Measurements from ENCODE around the gene GPR146. TPM values are rescaled to one million over a fixed set of nuclear protein-coding genes. Genes with fewer than 3 reads are reported as not detected.
A peak's percentile ranks its signal among the peaks of the same experiment; 100 is the strongest.

Gene GPR146
- total and polyA plus RNA-seq, 2 experiments from 2014 or later, result 2.6 to 5.2 TPM

DNA sequence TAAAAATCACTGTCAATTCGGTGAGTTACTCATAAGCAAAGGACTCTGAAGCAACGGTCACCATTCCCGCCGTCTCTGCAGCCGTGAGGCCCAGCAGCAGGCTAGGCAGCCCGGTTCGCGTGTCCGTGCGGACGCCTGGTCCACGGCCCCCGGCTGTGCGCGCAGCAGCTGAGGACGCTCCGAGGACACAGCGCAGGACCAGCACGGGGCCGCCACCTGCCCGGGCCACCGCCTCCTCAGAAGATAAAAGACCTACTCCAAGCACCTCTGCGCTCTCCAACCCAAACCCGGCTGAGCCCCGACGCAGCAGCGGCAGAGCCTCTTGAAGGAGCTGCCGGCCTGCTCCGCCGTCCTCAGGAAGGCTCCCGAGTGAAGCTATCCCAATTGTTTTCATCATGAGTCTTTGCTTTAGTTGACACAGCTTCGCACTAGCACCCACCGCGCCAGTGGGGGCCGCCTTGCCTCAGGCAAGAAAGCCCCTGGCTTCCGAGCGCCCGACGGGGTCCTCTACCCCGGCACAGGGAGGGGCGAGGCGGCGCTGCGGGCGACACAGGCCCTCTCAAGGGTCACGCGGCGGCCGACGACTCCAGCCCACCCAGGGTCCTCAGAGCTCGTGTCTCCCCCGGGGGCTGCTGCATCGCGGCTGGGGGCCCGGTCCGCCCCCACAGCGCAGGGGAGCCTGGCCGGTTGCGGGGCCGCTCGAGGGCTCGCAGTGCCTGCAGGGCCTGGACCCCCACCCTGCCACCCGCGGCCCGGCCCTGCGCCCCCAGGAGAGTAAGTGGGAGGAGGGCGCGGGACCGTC is 16.9 kb upstream of the GPR146 start:
- WGBS (ENCODE audit: low lambda C conversion rate, missing lambda C conversion rate), result 27% methylated on average over 52 of the region's 69 CpGs
- peaks cover 18% of the 10 kb centered on the region for H3K4me1 ChIP-seq (ENCODE audit: insufficient read depth)
- H3K79me2 ChIP-seq, result peaks cover 53% of the 10 kb centered on the region
- no peaks in the 10 kb centered on the region for H3K36me3 ChIP-seq (replicated peaks; ENCODE audit: insufficient read depth, low read depth)
- peak overlapping the region; percentile 84 for H3K4me2 ChIP-seq
- TF ChIP-seq, protein P1, sequence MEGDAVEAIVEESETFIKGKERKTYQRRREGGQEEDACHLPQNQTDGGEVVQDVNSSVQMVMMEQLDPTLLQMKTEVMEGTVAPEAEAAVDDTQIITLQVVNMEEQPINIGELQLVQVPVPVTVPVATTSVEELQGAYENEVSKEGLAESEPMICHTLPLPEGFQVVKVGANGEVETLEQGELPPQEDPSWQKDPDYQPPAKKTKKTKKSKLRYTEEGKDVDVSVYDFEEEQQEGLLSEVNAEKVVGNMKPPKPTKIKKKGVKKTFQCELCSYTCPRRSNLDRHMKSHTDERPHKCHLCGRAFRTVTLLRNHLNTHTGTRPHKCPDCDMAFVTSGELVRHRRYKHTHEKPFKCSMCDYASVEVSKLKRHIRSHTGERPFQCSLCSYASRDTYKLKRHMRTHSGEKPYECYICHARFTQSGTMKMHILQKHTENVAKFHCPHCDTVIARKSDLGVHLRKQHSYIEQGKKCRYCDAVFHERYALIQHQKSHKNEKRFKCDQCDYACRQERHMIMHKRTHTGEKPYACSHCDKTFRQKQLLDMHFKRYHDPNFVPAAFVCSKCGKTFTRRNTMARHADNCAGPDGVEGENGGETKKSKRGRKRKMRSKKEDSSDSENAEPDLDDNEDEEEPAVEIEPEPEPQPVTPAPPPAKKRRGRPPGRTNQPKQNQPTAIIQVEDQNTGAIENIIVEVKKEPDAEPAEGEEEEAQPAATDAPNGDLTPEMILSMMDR (IDR thresholded peaks at IDR 0.05; ENCODE audit: poor library complexity), result no peak
- TF ChIP-seq EZH2phosphoT487 (IDR thresholded peaks at IDR 0.05; ENCODE audit: low read depth, severe bottlenecking, unreplicated experiment) (no peak), EZH2 (IDR thresholded peaks at IDR 0.05; ENCODE audit: borderline replicate concordance) (no peak)
- peak; percentile 46 for DNase-seq (ENCODE audit: low spot score)
- no peaks in the 10 kb centered on the region for H3K27me3 ChIP-seq
- H2AFZ ChIP-seq, result no peak overlapping the region
- H3K27ac ChIP-seq, result peak overlapping the region; percentile 68
- peak overlapping the region; percentile 77 for H3K4me3 ChIP-seq
- no peaks in the 10 kb centered on the region for H3K9me2 ChIP-seq (replicated peaks; ENCODE audit: insufficient read depth)
- no peaks in the 10 kb centered on the region for H3K9me3 ChIP-seq (ENCODE audit: low read depth)
- peaks cover 16% of the 10 kb centered on the region for H4K20me1 ChIP-seq (ENCODE audit: insufficient read depth, poor library complexity, severe bottlenecking)

DNA sequence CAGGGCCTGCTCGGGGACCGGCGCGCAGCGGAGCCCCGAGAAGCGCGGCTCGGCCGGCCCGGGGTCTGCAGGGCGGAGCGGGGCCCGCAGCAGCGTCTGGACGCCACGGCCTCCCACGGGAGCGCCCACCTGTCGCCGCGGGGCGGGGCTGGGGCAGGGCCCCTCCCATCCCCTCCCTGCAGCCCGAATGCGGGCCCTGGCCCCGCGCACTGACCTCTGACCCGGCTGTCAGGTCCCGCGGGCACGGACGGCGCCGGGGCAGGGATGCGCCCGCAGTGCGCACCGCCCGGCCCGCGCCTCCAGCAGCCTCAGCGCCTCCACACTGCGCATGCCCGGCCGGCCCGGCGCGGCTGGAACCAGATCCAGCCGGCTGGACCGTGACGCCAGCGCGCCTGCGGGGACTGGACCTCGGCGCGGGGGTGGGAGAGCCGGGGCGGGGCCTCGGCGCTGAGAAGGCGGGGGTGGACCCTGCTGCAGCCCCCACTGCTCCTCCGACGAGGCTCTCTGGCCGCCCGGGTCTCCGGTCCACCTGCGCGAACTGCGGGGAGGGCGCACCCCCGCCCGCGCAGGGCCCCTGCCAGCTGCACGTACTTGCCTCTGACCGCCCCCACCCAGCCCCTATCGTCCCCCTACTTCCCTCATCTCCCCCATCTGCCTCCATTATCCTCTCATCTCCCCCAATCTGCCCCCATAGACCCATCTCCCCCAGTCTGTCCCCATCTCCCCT is 16.1 kb upstream of the GPR146 start:
- H3K79me2 ChIP-seq, result peaks cover 46% of the 10 kb centered on the region
- peak overlapping the region; percentile 82 for H3K27ac ChIP-seq

DNA sequence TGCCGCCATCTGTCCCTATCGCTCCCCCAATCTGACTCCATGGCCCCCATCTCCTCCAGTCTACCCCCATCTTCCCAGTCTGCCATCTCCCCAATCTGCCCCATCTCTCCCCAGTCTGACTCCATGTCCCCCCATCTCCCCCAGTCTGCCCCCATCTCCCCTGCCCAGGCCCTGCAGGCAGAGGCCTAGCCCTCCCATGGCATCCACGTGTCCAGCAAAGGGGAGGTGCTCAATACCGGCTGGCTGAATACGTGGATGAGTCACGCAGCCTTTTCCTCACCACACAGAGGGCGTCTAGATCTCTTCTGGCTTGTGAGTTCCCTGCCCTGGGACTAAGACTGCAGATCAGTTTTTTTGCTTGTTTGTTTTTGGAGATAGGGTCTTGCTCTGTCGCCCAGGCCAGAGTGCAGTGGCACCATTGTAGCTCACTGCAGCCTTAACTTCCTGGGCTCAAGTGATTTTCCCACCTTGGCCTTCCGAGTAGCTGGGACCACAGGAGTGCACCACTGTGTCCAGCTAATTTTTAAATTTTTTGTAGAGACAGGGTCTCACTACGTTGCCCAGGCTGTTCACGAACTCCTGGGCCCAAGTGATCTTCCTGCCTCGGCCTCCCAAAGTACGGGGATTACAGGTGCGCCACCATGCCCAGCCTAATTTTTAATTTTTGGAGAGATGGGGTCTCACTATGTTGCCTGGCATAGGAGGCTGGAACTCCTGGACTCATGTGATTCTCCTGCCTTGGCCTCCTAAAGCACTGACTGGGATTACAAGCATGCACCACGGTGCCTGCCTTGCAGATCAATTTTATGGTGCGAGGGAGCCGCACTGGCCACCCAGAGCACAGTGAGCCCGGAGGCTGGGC is 15.3 kb upstream of the GPR146 start:
- Histone ChIP-seq H2AFZ (no peak overlapping the region), H3K79me2 (peaks cover 40% of the 10 kb centered on the region), H3K4me2 (peak overlapping the region; percentile 84), H3K4me1 (ENCODE audit: insufficient read depth) (peaks cover 18% of the 10 kb centered on the region), H4K20me1 (ENCODE audit: insufficient read depth, poor library complexity, severe bottlenecking) (peaks cover 16% of the 10 kb centered on the region), H3K4me3 (no peak overlapping the region), H3K27me3 (no peaks in the 10 kb centered on the region), H3K27ac (peak overlapping the region; percentile 82), H3K36me3 (replicated peaks; ENCODE audit: insufficient read depth, low read depth) (no peaks in the 10 kb centered on the region), H3K9me2 (replicated peaks; ENCODE audit: insufficient read depth) (no peaks in the 10 kb centered on the region), H3K9me3 (ENCODE audit: low read depth) (no peaks in the 10 kb centered on the region)
- TF ChIP-seq, protein P1 (IDR thresholded peaks at IDR 0.05; ENCODE audit: poor library complexity), result no peak
- TF ChIP-seq EZH2phosphoT487 (IDR thresholded peaks at IDR 0.05; ENCODE audit: low read depth, severe bottlenecking, unreplicated experiment) (no peak), EZH2 (IDR thresholded peaks at IDR 0.05; ENCODE audit: borderline replicate concordance) (no peak)
- 57% methylated on average over 16 of the region's 18 CpGs for WGBS (ENCODE audit: low lambda C conversion rate, missing lambda C conversion rate)
- DNase-seq (ENCODE audit: low spot score), result peak; percentile 96

More for the DNA sequence above, 16.1 kb upstream of the GPR146 start:
- H3K4me2 ChIP-seq, result peak overlapping the region; percentile 84
- H3K4me1 ChIP-seq (ENCODE audit: insufficient read depth), result peaks cover 18% of the 10 kb centered on the region
- TF ChIP-seq EZH2 (IDR thresholded peaks at IDR 0.05; ENCODE audit: borderline replicate concordance), result no peak
- TF ChIP-seq EZH2phosphoT487 (IDR thresholded peaks at IDR 0.05; ENCODE audit: low read depth, severe bottlenecking, unreplicated experiment), result no peak
- TF ChIP-seq, protein P1 (IDR thresholded peaks at IDR 0.05; ENCODE audit: poor library complexity), result no peak
- no peak overlapping the region for H2AFZ ChIP-seq
- H3K4me3 ChIP-seq, result peak overlapping the region; percentile 77
- H3K9me3 ChIP-seq (ENCODE audit: low read depth), result no peaks in the 10 kb centered on the region
- DNase-seq (ENCODE audit: low spot score), result peak; percentile 97
- H3K27me3 ChIP-seq, result no peaks in the 10 kb centered on the region
- H4K20me1 ChIP-seq (ENCODE audit: insufficient read depth, poor library complexity, severe bottlenecking), result peaks cover 16% of the 10 kb centered on the region
- WGBS (ENCODE audit: low lambda C conversion rate, missing lambda C conversion rate), result under 1% methylated on average over 21 of the region's 77 CpGs
- H3K9me2 ChIP-seq (replicated peaks; ENCODE audit: insufficient read depth), result no peaks in the 10 kb centered on the region
- H3K36me3 ChIP-seq (replicated peaks; ENCODE audit: insufficient read depth, low read depth), result no peaks in the 10 kb centered on the region
